HG03196 (cell line): ENCODE results near the gene DNAJC18.
"Not testable (repeated sequence)": the region's sequence is repeated elsewhere in the genome, so short reads cannot be mapped to it uniquely, and the experiment has no call there.

Source experiments
- ATAC-seq: cut with Tn5 transposase; IDR thresholded peaks from one replicate; pipeline ENCODE4 v1.9.1; 2021; ENCODE audit not compliant: unreplicated experiment

The DNAJC18 gene

DNA sequence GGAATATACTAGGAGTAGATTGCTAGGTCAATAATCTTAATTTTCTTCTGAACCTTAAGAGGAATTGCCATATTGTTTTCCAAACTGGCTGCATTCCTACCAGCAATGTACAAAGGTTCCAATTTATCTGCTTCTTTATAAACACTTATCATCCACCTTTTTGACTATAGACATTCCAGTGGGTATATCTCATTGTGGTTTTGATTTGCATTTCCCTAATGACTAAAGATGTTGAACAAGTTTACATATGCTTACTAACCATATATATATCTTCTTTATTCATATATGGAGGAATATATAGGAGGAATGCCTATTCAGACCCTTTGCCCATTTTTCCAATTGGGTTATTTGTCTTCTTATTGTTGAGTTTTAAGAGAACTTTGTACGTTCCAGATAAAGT is 7.6 kb downstream of the DNAJC18 start:
- ATAC-seq, result no peak

DNA sequence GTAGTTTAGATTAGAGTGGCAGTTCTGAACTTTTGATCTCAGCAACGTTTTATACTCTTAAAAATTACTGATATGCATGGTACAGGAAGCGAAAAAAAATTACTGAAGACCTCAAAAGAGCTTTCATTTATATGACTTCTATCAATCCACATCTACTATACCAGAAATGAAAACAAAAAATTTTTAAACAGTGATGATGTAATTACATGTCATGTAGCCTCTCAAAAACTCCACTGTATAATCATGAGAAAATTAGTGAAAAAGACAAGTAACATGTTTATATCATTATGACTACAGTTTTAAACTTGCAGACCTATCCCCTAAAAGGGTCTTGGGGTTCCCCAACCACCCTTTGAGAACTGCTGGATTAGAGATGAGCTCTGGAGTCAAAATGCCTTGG is 9.3 kb downstream of the DNAJC18 start:
- no peak for ATAC-seq

DNA sequence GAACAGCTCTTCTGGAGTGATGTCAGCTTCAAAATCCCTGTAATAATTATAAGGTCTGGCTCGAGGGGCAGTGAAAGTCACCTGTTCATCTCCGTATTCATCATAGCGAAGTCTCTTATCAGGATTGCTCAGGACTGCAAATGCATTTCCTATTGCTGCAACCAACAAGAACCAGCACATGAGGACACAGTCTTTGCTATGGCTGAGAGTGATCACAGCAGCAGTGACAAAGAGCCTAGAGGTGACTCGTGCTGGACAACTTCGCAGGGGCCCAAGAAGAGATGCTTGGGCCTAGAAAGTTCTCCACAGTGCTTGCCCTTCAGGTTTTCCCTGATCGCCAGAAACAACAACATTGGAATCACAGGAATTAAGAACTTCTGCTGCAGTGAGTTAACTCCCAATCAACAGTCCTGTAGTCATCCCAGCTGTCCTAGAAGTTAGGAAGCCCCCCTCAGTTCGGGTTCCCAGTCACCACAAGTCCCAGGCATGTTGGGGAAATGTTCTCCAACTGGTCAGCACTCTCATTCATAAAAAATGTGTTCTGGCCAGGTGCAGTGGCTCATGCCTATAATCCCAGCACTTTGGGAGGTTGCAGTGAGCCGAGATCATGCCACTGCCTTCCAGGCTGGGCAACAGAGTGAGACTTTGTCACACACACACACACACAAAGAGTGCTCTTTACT is 13.0 kb downstream of the DNAJC18 start:
- no peak for ATAC-seq

DNA sequence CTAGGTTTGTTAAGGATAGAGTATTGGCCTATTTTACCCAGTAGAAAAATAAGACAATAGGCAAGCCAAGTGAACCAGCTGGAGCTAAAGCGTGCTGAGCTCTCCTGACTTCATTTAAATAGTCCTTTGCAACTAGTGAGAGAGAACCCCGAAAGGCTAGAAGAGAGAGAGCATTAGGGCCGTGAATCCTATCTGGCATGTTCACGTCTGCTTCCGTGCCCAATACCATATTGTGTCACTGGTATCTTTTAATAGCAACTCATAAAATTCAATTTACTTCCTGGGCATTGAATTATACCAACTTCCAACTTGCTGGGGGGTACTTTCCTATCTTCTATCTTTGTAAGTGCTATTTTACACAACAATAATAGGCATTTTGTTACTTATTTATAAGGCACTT is 13.8 kb downstream of the DNAJC18 start:
- ATAC-seq, result no peak

DNA sequence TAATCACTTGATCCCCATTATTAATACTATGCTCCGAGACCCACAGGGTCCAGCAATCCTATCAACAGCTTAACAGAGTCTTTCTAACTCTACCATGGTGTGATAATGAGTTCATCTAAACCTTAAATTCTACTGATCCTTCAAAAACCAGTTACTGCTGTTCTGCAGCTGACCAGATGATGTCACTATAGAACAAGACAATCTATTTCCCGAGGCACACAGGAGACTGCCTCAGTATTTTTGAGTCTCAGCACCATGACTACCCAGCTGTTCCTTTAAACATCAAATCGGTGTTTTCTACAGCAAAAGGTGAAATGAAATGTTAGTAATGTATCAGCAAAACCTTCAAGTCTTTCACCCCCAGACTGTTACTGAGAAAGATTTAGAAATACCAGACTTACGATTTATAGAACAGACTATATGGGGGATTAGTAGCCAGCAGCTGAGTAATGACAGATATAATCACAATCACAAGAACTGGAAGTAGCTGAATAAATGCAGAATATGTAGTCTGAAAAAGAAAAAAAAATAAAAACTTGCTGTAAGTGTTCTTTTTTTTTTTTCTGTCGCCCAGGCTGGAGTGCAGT is 16.9 kb downstream of the DNAJC18 start:
- ATAC-seq, result no peak

DNA sequence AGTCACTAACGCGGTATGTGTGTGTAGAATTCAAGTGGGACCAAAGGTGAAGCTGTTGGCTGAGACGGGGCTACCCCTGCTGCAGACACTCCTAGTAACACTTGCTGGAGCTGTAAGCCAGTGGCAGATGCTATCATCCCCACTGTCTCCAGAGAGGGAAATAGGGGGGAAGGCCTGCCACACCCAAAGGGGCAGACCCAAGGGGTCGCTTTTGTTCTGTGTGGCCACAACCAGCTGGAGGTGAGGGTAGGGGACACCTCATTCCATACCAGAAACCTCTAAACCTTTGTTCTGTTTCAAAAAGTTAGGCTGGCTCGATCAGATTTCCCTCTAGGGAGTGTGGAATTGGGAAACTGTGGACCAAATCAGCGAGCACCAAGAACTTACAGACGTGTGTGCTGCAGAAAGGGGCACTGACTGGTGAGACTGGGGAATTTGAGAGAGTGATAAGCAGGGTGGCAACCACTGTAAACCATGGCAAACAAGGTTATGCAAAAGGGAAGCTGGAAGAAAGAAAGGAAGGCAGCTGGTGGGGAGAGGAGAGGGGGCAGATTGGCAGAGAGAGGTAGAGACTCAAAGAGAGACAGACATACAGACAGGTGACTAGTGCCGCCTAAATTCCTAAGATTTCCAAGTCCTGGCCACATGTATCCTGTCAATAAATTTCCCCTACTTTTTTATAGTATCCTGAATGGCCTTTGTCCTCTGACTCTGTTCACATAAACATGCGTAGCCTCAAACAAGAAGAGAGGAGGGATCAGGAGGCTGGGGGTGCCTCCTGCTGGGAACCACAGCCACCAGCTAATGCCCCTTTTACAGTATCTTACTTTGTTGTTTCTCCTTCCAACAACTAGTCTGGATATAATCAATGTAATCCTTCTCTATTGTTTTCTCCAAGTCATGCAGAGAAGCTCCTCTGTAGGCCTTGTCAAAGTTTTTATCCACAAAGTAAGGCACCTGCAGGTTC is 19.8 kb downstream of the DNAJC18 start:
- no peak for ATAC-seq

DNA sequence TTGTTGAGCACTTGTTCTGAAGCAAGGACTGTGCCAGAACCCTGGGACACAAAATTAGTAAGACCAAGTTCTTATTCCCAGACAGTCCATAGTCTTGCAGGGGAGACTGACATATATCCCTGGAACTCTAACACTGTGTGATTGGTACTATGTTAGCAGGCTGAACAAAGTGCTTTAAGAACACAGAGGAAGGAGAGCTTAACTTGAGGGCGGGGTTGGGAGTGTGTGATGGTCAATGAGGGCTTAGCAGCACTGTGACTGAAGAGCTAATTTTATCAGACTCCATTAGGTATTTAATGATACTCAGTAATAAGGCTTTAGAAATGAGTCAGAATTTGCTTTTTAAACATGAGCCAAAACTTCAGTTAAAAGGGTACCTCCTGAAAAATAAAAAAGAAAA is 20.5 kb downstream of the DNAJC18 start:
- ATAC-seq, result no peak

DNA sequence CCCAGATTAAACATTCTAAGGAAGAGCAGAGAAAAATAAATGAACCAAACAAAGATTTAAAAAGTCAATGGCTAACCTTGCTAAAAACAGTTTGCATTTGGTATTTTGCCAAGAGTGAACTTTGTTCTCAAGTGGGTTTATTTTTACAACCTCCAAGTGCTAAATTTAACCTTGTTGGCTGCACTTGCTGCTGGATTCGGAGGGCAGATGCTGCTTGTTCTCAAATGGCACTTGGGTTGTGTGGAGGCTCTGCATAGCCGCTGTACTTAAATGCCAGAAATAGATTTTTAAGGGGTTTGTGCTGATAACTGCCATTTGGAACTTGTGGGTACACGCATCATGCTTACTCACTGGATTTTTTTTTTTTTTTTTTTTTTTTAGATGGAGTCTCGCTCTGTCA is 22.1 kb downstream of the DNAJC18 start:
- ATAC-seq, result no peak

DNA sequence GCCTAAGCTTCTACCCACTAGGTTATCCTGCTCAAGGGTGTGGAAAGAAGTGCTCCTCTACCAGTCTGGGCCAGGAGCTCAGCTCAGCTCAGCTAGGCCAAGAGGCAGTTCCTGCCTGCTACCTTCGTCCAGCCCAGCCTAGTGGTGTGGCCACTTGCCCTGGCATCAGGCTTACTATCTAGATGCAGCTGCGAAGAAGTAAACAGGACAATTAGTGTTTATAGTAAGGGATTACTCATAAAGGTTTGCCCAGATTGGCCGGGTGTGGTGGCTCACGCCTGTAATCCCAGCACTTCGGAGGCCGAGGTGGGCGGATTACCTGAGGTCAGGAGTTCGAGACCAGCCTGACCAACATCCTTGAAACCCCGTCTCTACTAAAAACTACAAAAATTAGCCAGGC is 22.7 kb downstream of the DNAJC18 start:
- no peak for ATAC-seq

DNA sequence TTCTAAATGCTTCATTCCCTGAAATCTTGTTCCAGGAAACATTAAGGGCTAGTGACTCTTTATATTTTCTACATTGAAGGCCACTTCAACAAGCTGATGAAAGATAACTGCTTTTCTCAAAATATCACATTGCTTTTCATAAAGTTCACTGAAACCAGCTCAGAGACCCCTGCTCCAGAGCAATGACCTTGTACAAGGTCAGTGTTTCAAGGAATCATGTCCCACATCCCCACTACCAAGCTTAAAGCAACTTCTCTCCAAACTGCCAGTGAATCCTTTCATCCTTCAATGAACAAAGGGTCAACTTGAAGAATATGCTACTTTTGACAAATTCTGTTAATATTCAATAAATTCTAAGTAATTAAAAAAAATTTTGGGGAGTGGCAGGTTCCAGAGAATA is 23.5 kb downstream of the DNAJC18 start:
- no peak for ATAC-seq

DNA sequence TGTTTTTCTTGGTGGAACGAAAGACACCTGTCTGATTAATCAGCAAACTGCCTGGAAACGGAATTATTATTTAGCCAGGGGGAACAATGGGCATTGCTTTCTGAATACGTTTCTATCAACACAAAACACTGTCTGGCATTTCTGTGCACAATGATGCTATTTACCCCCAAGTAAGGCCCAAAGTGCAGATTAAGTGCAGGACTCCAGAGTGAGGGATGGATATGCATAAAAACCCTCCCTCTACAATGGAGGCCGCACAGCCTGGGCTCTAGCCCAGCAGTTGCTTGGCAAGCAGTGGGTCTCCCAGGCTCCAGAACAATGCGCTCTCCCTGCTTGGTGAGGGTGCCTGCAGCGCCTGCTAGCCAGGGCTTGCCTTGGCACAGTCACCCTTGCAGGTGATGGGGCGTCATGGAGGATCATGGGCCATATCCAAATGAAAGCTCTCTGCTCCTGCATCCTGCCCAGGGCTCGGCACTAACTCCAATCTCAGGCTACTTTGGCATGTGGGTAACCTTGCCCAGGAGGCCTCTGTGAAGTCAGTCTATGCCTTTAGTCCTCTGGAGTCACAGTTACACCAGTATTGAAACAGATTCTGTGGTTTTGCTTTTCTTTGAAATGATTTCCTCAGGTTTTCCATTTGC is 24.0 kb downstream of the DNAJC18 start:
- no peak for ATAC-seq

DNA sequence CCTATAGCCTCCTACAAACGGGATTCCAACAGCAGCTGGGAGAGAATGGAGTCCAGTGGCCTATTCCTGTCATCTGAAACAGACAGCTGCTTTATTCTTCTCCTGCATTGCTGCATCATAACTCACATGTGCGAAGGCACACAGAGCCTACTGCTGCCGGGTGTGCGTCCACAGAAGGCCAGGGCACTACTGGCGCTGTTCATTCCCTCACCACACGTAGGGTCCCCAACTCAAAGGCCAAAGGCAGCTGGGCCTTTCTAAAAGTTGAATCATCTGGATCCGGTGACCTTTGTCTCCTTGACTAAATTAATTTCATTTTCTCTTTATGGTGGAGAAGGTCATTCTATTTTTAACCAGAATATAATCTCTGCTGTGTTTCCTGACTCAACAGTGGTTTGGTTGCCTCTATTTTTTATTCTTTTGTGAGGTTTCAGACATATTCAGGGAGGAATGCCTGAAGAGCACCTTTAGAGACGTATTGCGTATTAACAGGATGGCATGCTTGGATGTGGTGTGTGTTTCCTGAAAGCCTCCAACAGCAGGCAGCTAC is 24.7 kb downstream of the DNAJC18 start:
- no peak for ATAC-seq

DNA sequence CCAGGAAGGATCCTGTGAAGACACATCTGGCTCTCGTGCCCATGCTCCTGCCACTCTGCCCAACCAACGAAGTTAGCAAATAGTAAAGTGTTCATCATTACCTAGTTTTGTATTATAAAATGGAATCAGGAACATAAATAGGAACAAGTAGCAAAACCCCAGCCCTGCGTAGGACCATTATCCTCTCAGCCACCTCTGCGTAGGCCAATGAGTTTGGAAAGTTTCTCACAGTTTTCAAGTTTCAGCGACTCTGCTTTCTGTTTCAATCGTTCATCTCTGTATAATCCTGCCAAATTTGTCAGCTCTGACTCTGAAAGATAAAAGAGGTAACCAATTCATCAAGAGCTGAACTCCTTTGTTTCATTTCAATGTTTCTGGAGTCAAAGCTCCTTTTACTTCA is 25.4 kb downstream of the DNAJC18 start:
- ATAC-seq, result no peak

DNA sequence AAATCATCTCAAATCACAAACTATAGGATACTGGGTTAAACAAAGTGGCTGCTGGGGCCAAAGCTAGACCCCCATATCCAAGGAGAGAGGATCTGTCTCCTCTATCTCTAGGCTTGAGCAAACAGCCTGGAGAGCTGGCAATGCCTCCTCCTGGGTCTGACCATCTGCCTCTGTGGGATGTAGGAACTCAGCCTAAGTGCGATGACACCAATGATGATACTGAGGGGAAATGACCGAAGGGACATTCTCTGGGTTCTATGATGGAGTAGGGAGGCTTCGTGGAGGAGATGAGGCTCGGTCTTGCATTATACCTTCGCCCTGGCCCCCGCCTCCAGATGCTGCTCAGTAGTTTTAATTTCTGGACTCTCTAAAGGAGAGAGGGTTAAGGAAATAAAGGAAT is 26.2 kb downstream of the DNAJC18 start:
- ATAC-seq, result no peak

DNA sequence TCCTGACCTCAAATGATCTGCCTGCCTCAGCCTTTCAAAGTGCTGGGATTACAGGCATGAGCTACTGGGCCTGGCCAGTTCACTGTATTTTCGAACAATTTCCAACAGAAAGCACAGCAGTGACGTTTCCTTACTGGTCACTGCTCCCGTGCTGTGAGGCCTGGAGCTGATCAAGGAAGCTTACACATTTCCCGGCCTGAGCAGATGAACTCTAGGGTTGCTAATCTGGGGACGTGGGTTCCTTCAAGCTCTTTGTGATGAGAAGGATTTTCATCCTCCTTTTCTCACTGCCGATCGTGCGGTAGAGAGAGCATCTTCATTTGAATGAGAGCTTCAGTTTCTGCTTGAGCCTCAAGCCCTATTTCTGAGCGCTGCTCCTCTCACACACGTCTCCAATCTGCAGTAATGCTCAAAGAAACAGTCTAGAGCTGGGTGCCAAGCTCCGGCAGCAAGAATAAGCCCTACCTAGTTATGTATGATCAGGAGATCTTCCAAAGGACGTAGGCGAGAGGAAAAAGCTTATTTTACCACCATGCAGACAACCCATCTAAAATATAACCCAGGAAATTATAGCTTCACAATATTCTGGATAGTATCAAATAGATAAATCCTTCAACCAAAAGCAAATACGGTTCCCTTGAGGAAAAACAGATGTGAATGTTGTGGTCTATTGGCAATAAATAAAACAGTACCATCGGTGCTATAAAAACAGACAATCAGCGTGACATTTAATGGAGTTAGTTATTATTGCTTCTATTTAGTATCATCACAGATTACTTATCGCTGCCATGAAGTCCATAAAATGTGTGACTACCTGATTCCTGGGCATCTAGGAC is 28.1 kb downstream of the DNAJC18 start:
- no peak for ATAC-seq

DNA sequence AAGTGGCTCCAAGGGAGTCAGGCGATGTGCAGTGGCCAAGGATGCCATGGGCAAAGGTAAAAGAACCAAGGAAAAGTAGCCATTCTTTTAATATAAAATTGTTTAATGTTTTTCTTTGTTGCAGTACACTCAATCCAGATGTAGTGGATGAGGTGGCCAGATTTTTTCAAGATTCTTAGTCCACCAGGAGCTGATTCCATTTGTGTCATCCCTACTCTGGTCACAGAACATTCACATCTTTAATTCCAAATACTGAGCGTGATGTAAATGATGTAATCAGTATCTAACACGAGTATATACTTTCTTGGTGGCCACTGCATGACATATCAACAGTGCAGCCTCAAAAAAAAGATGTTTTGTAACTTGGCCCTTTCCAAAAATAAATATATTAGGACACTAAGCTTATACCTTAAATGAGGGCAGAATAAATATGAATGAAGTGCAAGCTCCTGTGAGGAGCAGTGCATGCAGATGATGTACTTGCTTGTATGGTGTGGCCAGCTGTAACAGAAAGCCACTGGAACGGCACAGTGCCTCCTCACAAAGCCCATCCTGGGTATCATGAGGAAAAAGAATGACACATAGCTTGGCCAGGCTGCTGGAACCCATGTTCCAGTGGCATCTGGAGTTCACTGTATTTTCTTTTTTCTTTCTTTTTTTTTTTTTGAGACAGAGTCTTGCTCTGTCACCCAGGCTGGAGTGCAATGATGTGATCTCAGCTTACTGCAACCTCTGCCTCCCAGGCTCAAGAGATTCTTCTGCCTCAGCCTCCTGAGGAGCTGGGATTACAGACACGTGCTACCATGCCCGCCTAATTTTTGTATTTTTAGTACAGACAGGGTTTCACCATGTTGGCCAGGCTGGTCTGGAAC is 29.0 kb downstream of the DNAJC18 start:
- no peak for ATAC-seq

DNA sequence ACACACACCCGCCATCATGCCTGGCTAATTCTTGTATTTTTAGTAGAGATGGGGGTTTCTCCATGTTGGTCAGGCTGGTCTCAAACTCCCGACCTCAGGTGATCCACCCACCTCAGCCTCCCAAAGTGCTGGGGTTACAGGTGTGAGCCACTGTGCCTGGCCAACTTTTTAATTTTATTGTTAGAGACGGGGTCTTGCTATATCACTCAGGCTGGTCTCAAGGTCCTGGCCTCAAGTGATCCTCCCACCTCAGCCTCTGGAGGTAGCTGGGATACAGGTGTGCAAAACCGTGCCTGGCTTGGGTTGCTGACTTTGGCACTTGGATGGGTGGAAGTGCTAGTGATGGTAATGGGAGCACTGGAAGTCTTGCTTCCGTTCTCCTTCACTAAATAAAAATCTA is 30.2 kb downstream of the DNAJC18 start:
- not testable (repeated sequence) for ATAC-seq

DNA sequence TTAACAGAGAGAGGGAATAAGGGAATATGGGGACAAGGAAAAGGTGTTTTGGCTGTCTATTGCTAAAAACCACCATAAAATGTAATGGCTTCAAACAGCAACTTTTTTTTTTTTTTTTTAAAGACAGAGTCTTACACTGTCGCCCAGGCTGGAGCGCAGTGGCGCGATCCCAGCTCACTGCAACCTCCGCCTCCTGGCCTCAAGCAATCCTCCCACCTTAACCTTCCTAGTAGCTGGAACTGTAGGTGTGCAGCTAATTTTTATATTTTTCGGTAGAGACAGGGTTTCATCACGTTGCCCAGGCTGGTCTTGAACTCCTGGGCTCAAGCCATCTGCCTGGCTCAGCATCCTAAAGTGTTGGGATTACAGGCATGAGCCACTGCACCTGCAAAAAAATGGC is 31.1 kb downstream of the DNAJC18 start:
- no peak for ATAC-seq

DNA sequence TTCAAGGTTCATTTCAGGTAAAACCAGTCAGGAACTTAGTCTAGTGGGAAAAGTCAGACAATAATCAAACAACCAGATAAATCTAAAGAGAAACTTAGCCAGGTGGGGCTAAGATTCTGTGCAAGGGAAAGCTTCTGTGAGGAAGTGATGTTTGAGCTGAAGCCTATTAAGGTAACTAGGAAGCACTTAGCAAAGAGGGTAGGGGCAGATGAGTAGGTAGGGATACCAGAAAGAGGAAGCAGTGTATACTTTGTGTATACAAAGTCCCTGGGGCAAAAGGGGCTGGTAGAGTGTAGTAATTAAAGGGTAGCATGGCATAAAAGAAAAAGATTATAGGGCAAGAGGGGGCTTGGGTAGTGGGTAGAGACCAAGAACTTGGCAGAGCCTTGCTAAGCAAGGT is 31.8 kb downstream of the DNAJC18 start:
- no peak for ATAC-seq
